CD14-positive monocyte (primary cell): ENCODE measurements around the gene INPP5B. TPM values are rescaled to one million over a fixed set of nuclear protein-coding genes. Genes with fewer than 3 reads are reported as not detected.

Experiments used
- DNase-seq, 3 donors: peaks; one replicate each; pipeline ENCODE4 v3.0.0-alpha.2; 2011 to 2022
- H2AFZ ChIP-seq: 2 replicates; pipeline ENCODE4 v1.6.0; 2012; ENCODE audit warnings: mild to moderate bottlenecking, low read depth, low read length, inconsistent platforms; ENCODE audit not compliant: insufficient read depth, poor library complexity, severe bottlenecking
- H3K27ac ChIP-seq, 2 donors: 1 replicate in 1 of 2; 2 replicates in 1 of 2; pipeline ENCODE4 v1.5.1; 2012 to 2013; ENCODE audit warnings: low read length in 2 of 2, control low read depth in 1 of 2, inconsistent platforms in 1 of 2, low read depth in 1 of 2, mild to moderate bottlenecking in 1 of 2
- H3K27me3 ChIP-seq, 2 donors: one replicate each; pipeline versions ENCODE4 v1.6.0 to v1.6.1; 2011 to 2013; ENCODE audit warnings: low read length in 2 of 2; ENCODE audit not compliant: control insufficient read depth in 2 of 2, insufficient read depth in 2 of 2
- H3K36me3 ChIP-seq, 2 donors: replicated peaks in 1 of 2; 1 replicate in 1 of 2; 2 replicates in 1 of 2; pipeline versions ENCODE4 v1.5.1 to v1.6.1; 2012 to 2013; ENCODE audit warnings: low read length in 2 of 2, control low read depth in 1 of 2, inconsistent platforms in 1 of 2, mild to moderate bottlenecking in 1 of 2; ENCODE audit not compliant: insufficient read depth in 2 of 2, control insufficient read depth in 1 of 2
- H3K4me1 ChIP-seq, 2 donors: 1 replicate in 1 of 2; 2 replicates in 1 of 2; pipeline versions ENCODE4 v1.5.1 to v1.6.1; 2012 to 2013; ENCODE audit warnings: low read length in 2 of 2, control low read depth in 1 of 2, inconsistent platforms in 1 of 2, mild to moderate bottlenecking in 1 of 2, moderate library complexity in 1 of 2; ENCODE audit not compliant: insufficient read depth in 2 of 2, control insufficient read depth in 1 of 2
- H3K4me2 ChIP-seq: replicated peaks from 2 replicates; pipeline ENCODE3; 2012; ENCODE audit warnings: low read length, moderate library complexity, mild to moderate bottlenecking; ENCODE audit not compliant: poor library complexity, severe bottlenecking; ENCODE audit errors: extremely low read depth
- H3K4me3 ChIP-seq, 3 experiments: fragments of 200-600 bp in 1 of 3; sonication (generic) in 1 of 3; replicated peaks in 1 of 3; 1 replicate in 2 of 3; 2 replicates in 1 of 3; pipeline ENCODE4 v1.5.1; 2011 to 2013; ENCODE audit warnings: low read length in 3 of 3, mild to moderate bottlenecking in 3 of 3, control low read depth in 2 of 3, low read depth in 2 of 3, inconsistent platforms in 1 of 3, moderate library complexity in 1 of 3
- H3K79me2 ChIP-seq: 2 replicates; pipeline ENCODE4 v1.6.0; 2012; ENCODE audit warnings: mild to moderate bottlenecking, control low read depth, inconsistent platforms, low read length, moderate library complexity; ENCODE audit not compliant: insufficient read depth
- H3K9ac ChIP-seq: 2 replicates; pipeline ENCODE4 v1.6.0; 2017; ENCODE audit warnings: low read length, mild to moderate bottlenecking; ENCODE audit not compliant: insufficient read depth, poor library complexity, severe bottlenecking
- H3K9me3 ChIP-seq, 2 donors: replicated peaks in 1 of 2; 1 replicate in 1 of 2; 2 replicates in 1 of 2; pipeline versions ENCODE4 v1.5.1 to v1.6.1; 2012 to 2013; ENCODE audit warnings: low read length in 2 of 2, control low read depth in 1 of 2; ENCODE audit not compliant: control insufficient read depth in 1 of 2, insufficient read depth in 1 of 2
- H4K20me1 ChIP-seq: 2 replicates; pipeline ENCODE4 v1.6.0; 2012; ENCODE audit warnings: mild to moderate bottlenecking, low read length, control low read depth, moderate library complexity; ENCODE audit not compliant: insufficient read depth
- H3K27ac Mint-ChIP-seq, 7 donors: one replicate each; pipeline ENCODE4 v1.8.0; 2020; ENCODE audit warnings: mild to moderate bottlenecking in 7 of 7, mixed read lengths in 7 of 7, moderate library complexity in 6 of 7, inconsistent platforms in 2 of 7
- H3K27me3 Mint-ChIP-seq, 3 donors: one replicate each; pipeline ENCODE4 v1.8.0; 2021 to 2022; ENCODE audit warnings: low read depth in 3 of 3, mild to moderate bottlenecking in 3 of 3, mixed read lengths in 3 of 3, moderate library complexity in 3 of 3, inconsistent platforms in 1 of 3
- H3K36me3 Mint-ChIP-seq, 2 donors: one replicate each; pipeline ENCODE4 v1.8.0; 2020; ENCODE audit warnings: mixed read lengths in 2 of 2, inconsistent platforms in 1 of 2, mild to moderate bottlenecking in 1 of 2
- H3K4me1 Mint-ChIP-seq: one replicate; pipeline ENCODE4 v1.8.0; 2020; ENCODE audit warnings: mild to moderate bottlenecking, mixed read lengths
- H3K4me3 Mint-ChIP-seq, 2 donors: one replicate each; pipeline ENCODE4 v1.8.0; 2020; ENCODE audit warnings: mild to moderate bottlenecking in 2 of 2, mixed read lengths in 2 of 2, moderate library complexity in 1 of 2
- H3K9me3 Mint-ChIP-seq, 7 donors: one replicate each; pipeline ENCODE4 v1.8.0; 2020 to 2022; ENCODE audit warnings: mixed read lengths in 7 of 7, mild to moderate bottlenecking in 6 of 7, moderate library complexity in 6 of 7, inconsistent platforms in 2 of 7
- WGBS: methylation state at CpG from one replicate; pipeline ENCODE4 v1.1.5; 2013; ENCODE audit warnings: missing lambda C conversion rate; ENCODE audit not compliant: insufficient coverage; 5-methylcytosine and 5-hydroxymethylcytosine counted together
- intact Hi-C, 2 donors: fragments of 100-400 bp; cut with micrococcal nuclease; formaldehyde crosslinking; loops; one replicate each; pipeline versions ENCODE4 v1.15.0 to v1.15.1; 2023
- polyA plus RNA-seq, 3 donors: library from polyadenylated mRNA; depleted of rRNA in 1 of 3; unstranded in 2 of 3; stranded (reverse) in 1 of 3; fragments of 300-500 nt in 2 of 3; fragments of >200 nt in 1 of 3; fragmentation: Illumina TruSeq in 2 of 3; gene quantifications; 1 replicate in 2 of 3; 2 replicates in 1 of 3; pipeline ENCODE4 v1.2.3, GENCODE V29; 2012 to 2021
- TF ChIP-seq, protein P1 (sequence below): fragments of 200-600 bp; IDR thresholded peaks from one replicate; pipeline ENCODE4 v1.8.0; 2022; ENCODE audit warnings: antibody characterized with exemption, mild to moderate bottlenecking

The INPP5B gene
- polyA plus RNA-seq, 3 donors, result 3.0 to 13.1 (median 5.8) TPM

DNA sequence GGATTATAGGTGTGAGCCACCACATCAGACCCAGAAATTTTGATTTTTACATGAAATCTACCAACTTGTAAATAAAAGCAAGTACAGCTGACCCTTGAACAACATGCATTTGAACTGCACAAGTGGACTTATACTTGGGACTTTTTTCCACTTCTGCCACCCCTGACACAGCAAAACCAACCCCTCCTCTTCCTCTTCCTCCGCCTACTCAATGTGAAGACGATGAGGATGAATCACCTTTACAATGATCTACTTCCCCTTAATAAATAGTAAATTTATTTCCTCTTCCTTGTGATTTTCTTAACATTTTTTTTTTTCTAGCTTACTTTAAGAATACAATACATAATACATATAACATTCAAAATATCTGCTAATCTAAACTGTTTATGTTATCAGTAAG, 121.3 kb downstream of the INPP5B start:
- H3K4me1 ChIP-seq, result peaks cover 18 to 25% of the 10 kb centered on the region in 2 donors
- Mint-ChIP-seq H3K27me3 (no peaks in the 10 kb centered on the region), H3K27ac (peak overlapping the region; percentile 85 to 95 (median 92)), H3K4me3 (peak overlapping the region in 1 of 2 donors; percentile 60), H3K36me3 (peaks cover 63 to 85% of the 10 kb centered on the region in 2 donors), H3K9me3 (no peaks in the 10 kb centered on the region), H3K4me1 (peaks cover 29% of the 10 kb centered on the region)
- H3K9ac ChIP-seq, result no peak overlapping the region
- H4K20me1 ChIP-seq, result peaks cover 35% of the 10 kb centered on the region
- TF ChIP-seq, protein P1, sequence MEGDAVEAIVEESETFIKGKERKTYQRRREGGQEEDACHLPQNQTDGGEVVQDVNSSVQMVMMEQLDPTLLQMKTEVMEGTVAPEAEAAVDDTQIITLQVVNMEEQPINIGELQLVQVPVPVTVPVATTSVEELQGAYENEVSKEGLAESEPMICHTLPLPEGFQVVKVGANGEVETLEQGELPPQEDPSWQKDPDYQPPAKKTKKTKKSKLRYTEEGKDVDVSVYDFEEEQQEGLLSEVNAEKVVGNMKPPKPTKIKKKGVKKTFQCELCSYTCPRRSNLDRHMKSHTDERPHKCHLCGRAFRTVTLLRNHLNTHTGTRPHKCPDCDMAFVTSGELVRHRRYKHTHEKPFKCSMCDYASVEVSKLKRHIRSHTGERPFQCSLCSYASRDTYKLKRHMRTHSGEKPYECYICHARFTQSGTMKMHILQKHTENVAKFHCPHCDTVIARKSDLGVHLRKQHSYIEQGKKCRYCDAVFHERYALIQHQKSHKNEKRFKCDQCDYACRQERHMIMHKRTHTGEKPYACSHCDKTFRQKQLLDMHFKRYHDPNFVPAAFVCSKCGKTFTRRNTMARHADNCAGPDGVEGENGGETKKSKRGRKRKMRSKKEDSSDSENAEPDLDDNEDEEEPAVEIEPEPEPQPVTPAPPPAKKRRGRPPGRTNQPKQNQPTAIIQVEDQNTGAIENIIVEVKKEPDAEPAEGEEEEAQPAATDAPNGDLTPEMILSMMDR, result no peak
- no peaks in the 10 kb centered on the region for H3K9me3 ChIP-seq
- H3K79me2 ChIP-seq, result peaks cover 53% of the 10 kb centered on the region
- H3K4me2 ChIP-seq, result peak overlapping the region; percentile 17
- peak; percentile 64 to 93 (median 72) for DNase-seq
- H2AFZ ChIP-seq, result no peak overlapping the region
- H3K27me3 ChIP-seq, result no peaks in the 10 kb centered on the region
- peak overlapping the region in 1 of 3 experiments; percentile 35 for H3K4me3 ChIP-seq
- H3K27ac ChIP-seq, result peak overlapping the region; percentile 73 to 78
- 0% methylated on average over 1 of the region's 2 CpGs for WGBS
- intact Hi-C loops, result no loop called here
- H3K36me3 ChIP-seq, result peaks cover 54 to 76% of the 10 kb centered on the region in 2 donors

DNA sequence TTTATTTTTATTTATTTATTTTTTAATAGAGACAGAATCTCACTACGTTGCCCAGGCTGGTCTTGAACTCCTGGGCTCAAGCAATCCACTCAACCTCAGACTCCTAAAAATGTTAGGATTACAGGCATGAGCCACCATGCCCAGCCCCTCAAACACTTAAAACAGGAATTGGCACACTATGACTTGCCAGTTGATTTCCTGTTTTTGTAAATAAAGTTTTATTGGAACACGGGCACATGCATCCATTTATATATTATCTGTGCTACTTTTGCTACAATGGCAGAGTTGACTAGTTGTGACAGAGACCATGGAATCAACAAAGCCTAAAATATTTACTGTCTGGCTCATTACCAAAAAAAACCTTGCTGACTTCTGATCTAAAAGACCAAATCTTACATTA, 122.9 kb downstream of the INPP5B start:
- Histone ChIP-seq H4K20me1 (peaks cover 30% of the 10 kb centered on the region), H3K4me1 (peaks cover 24 to 35% of the 10 kb centered on the region in 2 donors), H2AFZ (no peak overlapping the region), H3K79me2 (peaks cover 51% of the 10 kb centered on the region), H3K27me3 (no peaks in the 10 kb centered on the region), H3K4me3 (no peak overlapping the region), H3K9ac (no peak overlapping the region), H3K4me2 (no peak overlapping the region), H3K9me3 (no peaks in the 10 kb centered on the region), H3K27ac (peak overlapping the region in 1 of 2 donors; percentile 78), H3K36me3 (peaks cover 58 to 75% of the 10 kb centered on the region in 2 donors)
- no peak for DNase-seq
- TF ChIP-seq, protein P1, result no peak
- Mint-ChIP-seq H3K27ac (peak overlapping the region in 3 of 7 donors; percentile 30 to 57 (median 55)), H3K4me3 (no peak overlapping the region), H3K9me3 (no peaks in the 10 kb centered on the region), H3K27me3 (peaks cover 0 to 1% (median 0%) of the 10 kb centered on the region in 3 donors), H3K36me3 (peaks cover 62 to 84% of the 10 kb centered on the region in 2 donors), H3K4me1 (peaks cover 37% of the 10 kb centered on the region)
- whole genome bisulfite sequencing, result no CpG with 5 or more reads among the region's 2 CpGs
- intact Hi-C loops, result no loop called here
